Measurements from ENCODE around the gene NPBWR2. TPM values are rescaled to one million over a fixed set of nuclear protein-coding genes. Genes with fewer than 3 reads are reported as not detected.

NPBWR2 gene
- total RNA-seq, 1 donor from 2014 or later = not detected

Small RNA genes lying within 50 kb of the gene (microRNA-seq; reads per million reads assigned to microRNA genes)
- not detected for gene MIR6813

Other genes with a start within 250 kb of the NPBWR2 start
- not detected for gene ABHD16B, start 246.1 kb downstream of the NPBWR2 start, total RNA-seq
- gene TPD52L2, start 242.3 kb downstream of the NPBWR2 start, total RNA-seq = 72.0 TPM
- 36.1 TPM for gene DNAJC5, start 212.4 kb downstream of the NPBWR2 start, total RNA-seq
- 43.2 TPM for gene UCKL1, start 151.1 kb downstream of the NPBWR2 start, total RNA-seq
- 12.8 TPM for gene ZNF512B, start 137.6 kb downstream of the NPBWR2 start, total RNA-seq
- gene SAMD10, start 127.9 kb downstream of the NPBWR2 start, total RNA-seq = 4.0 TPM
- gene PRPF6, start 126.4 kb downstream of the NPBWR2 start, total RNA-seq = 47.5 TPM
- 0.86 TPM for gene C20orf204, start 71.4 kb downstream of the NPBWR2 start, total RNA-seq
- gene SOX18, start 57.9 kb downstream of the NPBWR2 start, total RNA-seq = 67.0 TPM
- gene TCEA2, start 44.4 kb downstream of the NPBWR2 start, total RNA-seq = 66.0 TPM
- gene RGS19, start 28.0 kb downstream of the NPBWR2 start, total RNA-seq = 3.1 TPM
- gene OPRL1, start 27.5 kb downstream of the NPBWR2 start, total RNA-seq = 0.48 TPM
- not detected for gene LKAAEAR1, start 23.2 kb downstream of the NPBWR2 start, total RNA-seq
- not detected for gene MYT1, start 56.9 kb upstream of the NPBWR2 start, total RNA-seq
- 46.9 TPM for gene PCMTD2, start 148.2 kb upstream of the NPBWR2 start, total RNA-seq